ENCODE data around the gene ZBTB7B.

- no peak for TF ChIP-seq GATA2 (IDR thresholded peaks at IDR 0.05; ENCODE audit: low read depth, low read length)
- no peak for TF ChIP-seq GATA3 (IDR thresholded peaks at IDR 0.05; ENCODE audit: low read depth, low read length)
These were observed 12.3 kb downstream of the ZBTB7B start for GRCh38 chr1:155014709-155015508.

All from SH-SY5Y (cell line).